ENCODE measurements around the gene TRAF1. TPM values are rescaled to one million over a fixed set of nuclear protein-coding genes. Genes with fewer than 3 reads are reported as not detected.

TRAF1 gene
- total RNA-seq, 1 donor = 0.86 TPM

- no peak for DNase-seq (ENCODE audit: low read depth)
- no peak for TF ChIP-seq CTCF (IDR thresholded peaks at IDR 0.05; ENCODE audit: insufficient read depth, low read depth, low read length)
- no peak overlapping the region for H3K4me3 ChIP-seq (ENCODE audit: low read depth, low read length)
Observed at GRCh38 chr9:120870206-120870605, 56.4 kb downstream of the TRAF1 start.

- DNase-seq (ENCODE audit: low read depth) = no peak
- H3K4me3 ChIP-seq (ENCODE audit: low read depth, low read length) = no peak overlapping the region
- TF ChIP-seq CTCF (IDR thresholded peaks at IDR 0.05; ENCODE audit: insufficient read depth, low read depth, low read length) = no peak
Observed at GRCh38 chr9:120869726-120870125, 56.9 kb downstream of the TRAF1 start.

GRCh38 chr9:120869360-120869687 is 57.3 kb downstream of the TRAF1 start:
- DNase-seq (ENCODE audit: low read depth) = no peak
- no peak for TF ChIP-seq CTCF (IDR thresholded peaks at IDR 0.05; ENCODE audit: insufficient read depth, low read depth, low read length)

GRCh38 chr9:120868676-120869359 is 57.8 kb downstream of the TRAF1 start:
- DNase-seq (ENCODE audit: low read depth) = peak; percentile 96

More at GRCh38 chr9:120869360-120869687, 57.3 kb downstream of the TRAF1 start:
- H3K4me3 ChIP-seq (ENCODE audit: low read depth, low read length) = peak overlapping the region; percentile 61

GRCh38 chr9:120868339-120868675 is 58.3 kb downstream of the TRAF1 start:
- DNase-seq (ENCODE audit: low read depth) = peak; percentile 93
- H3K4me3 ChIP-seq (ENCODE audit: low read depth, low read length) = peak overlapping the region; percentile 46
- TF ChIP-seq CTCF (IDR thresholded peaks at IDR 0.05; ENCODE audit: insufficient read depth, low read depth, low read length) = peak; percentile 2

More at GRCh38 chr9:120868676-120869359, 57.8 kb downstream of the TRAF1 start:
- peak; percentile 46 for TF ChIP-seq CTCF (IDR thresholded peaks at IDR 0.05; ENCODE audit: insufficient read depth, low read depth, low read length)
- H3K4me3 ChIP-seq (ENCODE audit: low read depth, low read length) = peak overlapping the region; percentile 61

- H3K4me3 ChIP-seq (ENCODE audit: low read depth, low read length) = peak overlapping the region; percentile 46
- DNase-seq (ENCODE audit: low read depth) = no peak
- TF ChIP-seq CTCF (IDR thresholded peaks at IDR 0.05; ENCODE audit: insufficient read depth, low read depth, low read length) = no peak
Observed at GRCh38 chr9:120867676-120868338, 58.8 kb downstream of the TRAF1 start.
